Common myeloid progenitor, CD34-positive (primary cell): ENCODE data around the gene TRABD2A.

Source experiments
- CTCF ChIA-PET: fragments of 350-600 bp; sonication (Branson Sonifier 250); formaldehyde crosslinking; loops from one replicate; lab custom pipeline; 2021; ENCODE audit warnings: antibody characterized with exemption; lab: Charles Lee
- POLR2A ChIA-PET: fragments of 350-600 bp; sonication (Branson Sonifier 250); formaldehyde crosslinking; loops from one replicate; lab custom pipeline; 2021; ENCODE audit warnings: antibody characterized with exemption; lab: Charles Lee
- DNase-seq, 3 donors: peaks; one replicate each; pipeline versions ENCODE4 v3.0.0 to v3.0.0-alpha.2; 2013
- H3K27ac ChIP-seq, 2 experiments: 1 replicate in 1 of 2; 2 replicates in 1 of 2; pipeline ENCODE4 v1.7.0; 2013; ENCODE audit warnings: inconsistent platforms in 2 of 2, low read length in 2 of 2, mild to moderate bottlenecking in 2 of 2, low read depth in 1 of 2, moderate library complexity in 1 of 2; ENCODE audit not compliant: severe bottlenecking in 2 of 2, insufficient read depth in 1 of 2, poor library complexity in 1 of 2
- H3K27me3 ChIP-seq, 5 experiments: replicated peaks in 2 of 5; 1 replicate in 3 of 5; 2 replicates in 2 of 5; pipeline versions ENCODE4 v1.6.1 to v1.7.0; 2013; ENCODE audit warnings: low read length in 4 of 5, mild to moderate bottlenecking in 2 of 5, moderate library complexity in 2 of 5, inconsistent platforms in 1 of 5; ENCODE audit not compliant: insufficient read depth in 5 of 5, control insufficient read depth in 4 of 5
- H3K36me3 ChIP-seq, 4 experiments: 1 replicate in 2 of 4; 2 replicates in 2 of 4; pipeline versions ENCODE4 v1.6.1 to v1.7.0; 2013; ENCODE audit warnings: low read length in 3 of 4, control low read depth in 1 of 4, mild to moderate bottlenecking in 1 of 4; ENCODE audit not compliant: control insufficient read depth in 4 of 4, insufficient read depth in 4 of 4
- H3K4me1 ChIP-seq, 4 experiments: 1 replicate in 3 of 4; 2 replicates in 1 of 4; pipeline versions ENCODE4 v1.6.1 to v1.7.1; 2013; ENCODE audit warnings: low read length in 3 of 4, mild to moderate bottlenecking in 3 of 4, control low read depth in 1 of 4, inconsistent platforms in 1 of 4, moderate library complexity in 1 of 4; ENCODE audit not compliant: control insufficient read depth in 4 of 4, insufficient read depth in 4 of 4; ENCODE audit errors: control extremely low read depth in 1 of 4
- H3K4me3 ChIP-seq, 7 experiments: 1 replicate in 4 of 7; 2 replicates in 3 of 7; pipeline versions ENCODE4 v1.5.1 to v1.7.0; 2013; ENCODE audit warnings: mild to moderate bottlenecking in 7 of 7, low read length in 6 of 7, moderate library complexity in 6 of 7, inconsistent platforms in 2 of 7, low read depth in 2 of 7, control low read depth in 1 of 7; ENCODE audit not compliant: insufficient read depth in 4 of 7, control insufficient read depth in 1 of 7; ENCODE audit errors: extremely low read depth in 1 of 7
- H3K9me3 ChIP-seq, 5 experiments: 1 replicate in 4 of 5; 2 replicates in 1 of 5; pipeline versions ENCODE4 v1.6.1 to v1.7.1; 2013; ENCODE audit warnings: low read length in 4 of 5, mild to moderate bottlenecking in 2 of 5, inconsistent platforms in 1 of 5, low read depth in 1 of 5, moderate library complexity in 1 of 5; ENCODE audit not compliant: control insufficient read depth in 4 of 5, insufficient read depth in 2 of 5; ENCODE audit errors: control extremely low read depth in 1 of 5
- WGBS: methylation state at CpG from one replicate; pipeline ENCODE4 v1.1.5; 2013; ENCODE audit not compliant: insufficient coverage; 5-methylcytosine and 5-hydroxymethylcytosine counted together

Gene TRABD2A

GRCh38 chr2:84849271-84849952, 31.5 kb downstream of the TRABD2A start:
- H3K36me3 ChIP-seq, result no peaks in the 10 kb centered on the region
- H3K4me3 ChIP-seq, result no peak overlapping the region
- H3K27me3 ChIP-seq, result peaks cover 0 to 52% (median 25%) of the 10 kb centered on the region in 5 experiments
- WGBS, result 78% methylated on average over 7 of the region's 8 CpGs
- peak in 2 of 3 donors; percentile 13 to 32 for DNase-seq
- ChIA-PET POLR2A (no interaction called here), CTCF (interaction anchor here (1.1 to 1.5 kb wide), 3 partner anchors 9 to 12 kb away, joined by 3 to 6 read pairs (median 3); no protein-coding TSS in a partner anchor)
- H3K27ac ChIP-seq, result no peak overlapping the region
- H3K9me3 ChIP-seq, result peaks cover 0 to 16% (median 5%) of the 10 kb centered on the region in 5 experiments
- H3K4me1 ChIP-seq, result peaks cover 16 to 23% (median 21%) of the 10 kb centered on the region in 4 experiments

GRCh38 chr2:84847326-84848050, 33.4 kb downstream of the TRABD2A start:
- CTCF ChIA-PET, result interaction anchor here (0.9 to 1.2 kb wide), 3 partner anchors 15 to 35 kb away, joined by 3 read pairs; no protein-coding TSS in a partner anchor

DNA sequence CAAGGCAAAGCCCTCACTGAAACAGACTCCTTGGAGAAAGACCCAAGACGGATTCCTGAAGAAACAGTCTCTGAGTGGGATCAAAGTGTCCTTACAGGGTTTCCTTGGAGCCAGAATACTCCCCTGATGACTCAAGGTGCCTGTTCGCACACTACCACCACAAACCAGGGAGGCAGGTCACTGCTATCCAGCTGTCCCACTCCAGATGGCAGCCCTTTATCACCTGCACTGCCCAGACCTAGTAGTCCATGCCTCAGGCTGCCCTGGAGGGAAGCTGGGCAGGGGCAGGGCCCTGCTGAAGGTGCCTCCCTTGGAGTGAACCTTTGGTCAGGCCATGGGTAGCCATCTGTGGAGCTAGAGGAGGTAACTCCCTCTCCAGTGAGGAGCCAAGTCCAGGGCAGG, 34.1 kb downstream of the TRABD2A start:
- POLR2A ChIA-PET, result no interaction called here
- H3K36me3 ChIP-seq, result no peaks in the 10 kb centered on the region
- CTCF ChIA-PET, result interaction anchor here (0.9 to 1.5 kb wide), 4 partner anchors 14 to 79 kb away, joined by 3 to 5 read pairs (median 3); no protein-coding TSS in a partner anchor
- 91% methylated on average over 2 of the region's 2 CpGs for WGBS
- H3K4me1 ChIP-seq, result peaks cover 16 to 23% (median 21%) of the 10 kb centered on the region in 4 experiments
- peaks cover 0 to 59% (median 29%) of the 10 kb centered on the region in 5 experiments for H3K27me3 ChIP-seq
- H3K4me3 ChIP-seq, result no peak overlapping the region
- no peak overlapping the region for H3K27ac ChIP-seq
- no peaks in the 10 kb centered on the region for H3K9me3 ChIP-seq
- peak in 2 of 3 donors; percentile 19 to 26 for DNase-seq

More at GRCh38 chr2:84847326-84848050, 33.4 kb downstream of the TRABD2A start:
- 86% methylated on average over 3 of the region's 5 CpGs for WGBS
- DNase-seq, result no peak
- no peak overlapping the region for H3K4me3 ChIP-seq
- peaks cover 16 to 23% (median 21%) of the 10 kb centered on the region in 4 experiments for H3K4me1 ChIP-seq
- POLR2A ChIA-PET, result no interaction called here
- no peak overlapping the region for H3K27ac ChIP-seq
- H3K9me3 ChIP-seq, result peaks cover 0 to 5% (median 4%) of the 10 kb centered on the region in 5 experiments
- peaks cover 0 to 61% (median 31%) of the 10 kb centered on the region in 5 experiments for H3K27me3 ChIP-seq
- H3K36me3 ChIP-seq, result no peaks in the 10 kb centered on the region

- Histone ChIP-seq H3K9me3 (no peaks in the 10 kb centered on the region), H3K4me3 (peak overlapping the region in 1 of 7 experiments; percentile 2), H3K27me3 (peaks cover 0 to 58% (median 23%) of the 10 kb centered on the region in 5 experiments), H3K36me3 (no peaks in the 10 kb centered on the region), H3K4me1 (peaks cover 16 to 23% (median 21%) of the 10 kb centered on the region in 4 experiments), H3K27ac (no peak overlapping the region)
- ChIA-PET CTCF (interaction anchor here (0.9 to 1.5 kb wide), 4 partner anchors 14 to 80 kb away, joined by 3 to 5 read pairs (median 3); no protein-coding TSS in a partner anchor), POLR2A (no interaction called here)
- peak; percentile 26 to 83 (median 75) for DNase-seq
- 8% methylated on average over 4 of the region's 5 CpGs for WGBS
These were observed 34.7 kb downstream of the TRABD2A start for GRCh38 chr2:84846041-84846663.

- POLR2A ChIA-PET, result no interaction called here
- WGBS, result 100% methylated on average over 1 of the region's 8 CpGs
- Histone ChIP-seq H3K27ac (no peak overlapping the region), H3K4me3 (no peak overlapping the region), H3K4me1 (peaks cover 16 to 23% (median 21%) of the 10 kb centered on the region in 4 experiments), H3K36me3 (no peaks in the 10 kb centered on the region), H3K27me3 (peaks cover 0 to 53% (median 13%) of the 10 kb centered on the region in 5 experiments), H3K9me3 (no peaks in the 10 kb centered on the region)
- no peak for DNase-seq
- CTCF ChIA-PET, result interaction anchor here (1.8 kb wide), 1 partner anchor 11 kb away, joined by 6 read pairs; no protein-coding TSS in a partner anchor
These were observed 36.7 kb downstream of the TRABD2A start for GRCh38 chr2:84844141-84844540.

DNA sequence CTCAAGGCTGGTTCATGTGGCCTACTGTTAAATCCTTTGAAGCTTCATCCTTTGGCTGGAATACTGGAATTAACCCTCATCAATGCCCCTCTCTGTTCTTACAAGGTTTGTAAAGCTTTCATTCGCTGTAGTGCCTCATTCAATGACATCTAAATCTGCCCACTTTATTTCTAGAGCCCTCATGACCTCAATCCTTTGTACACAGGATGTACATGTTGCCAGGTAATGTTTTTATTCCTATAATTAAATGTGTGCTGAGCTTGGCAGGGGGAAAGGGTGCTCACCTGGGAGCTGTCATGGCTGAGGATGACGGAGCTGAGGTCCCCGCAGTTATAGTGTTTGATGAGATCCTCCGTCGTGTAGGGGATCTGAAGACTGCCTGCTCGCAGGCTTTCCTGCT, 39.3 kb downstream of the TRABD2A start:
- Histone ChIP-seq H3K9me3 (peaks cover 0 to 8% (median 3%) of the 10 kb centered on the region in 5 experiments), H3K36me3 (no peaks in the 10 kb centered on the region), H3K27ac (no peak overlapping the region), H3K27me3 (peaks cover 0 to 42% (median 10%) of the 10 kb centered on the region in 5 experiments), H3K4me1 (peaks cover 10 to 14% (median 12%) of the 10 kb centered on the region in 4 experiments), H3K4me3 (no peak overlapping the region)
- CTCF ChIA-PET, result interaction anchor here (0.7 to 2.0 kb wide), 4 partner anchors 9 to 337 kb away, joined by 3 to 5 read pairs (median 4); no protein-coding TSS in a partner anchor
- DNase-seq, result no peak
- POLR2A ChIA-PET, result no interaction called here
- 96% methylated on average over 5 of the region's 6 CpGs for WGBS
